DOHH2 (cell line): ENCODE results near the gene PAK5.

Source experiments
- H3F3A ChIP-seq: fragments of 200-600 bp; sonication (generic), shearing (Covaris generic); 2 replicates; pipeline ENCODE4 v1.6.0; 2016; ENCODE audit warnings: antibody characterized with exemption, mild to moderate bottlenecking; ENCODE audit not compliant: control insufficient read depth, insufficient read depth
- H3K27ac ChIP-seq: fragments of 200-600 bp; sonication (generic); 2 replicates; pipeline ENCODE4 v1.5.1; 2014; ENCODE audit warnings: low read depth, mild to moderate bottlenecking, low read length, moderate library complexity
- H3K27me3 ChIP-seq: fragments of 200-600 bp; sonication (generic); 2 replicates; pipeline ENCODE4 v1.6.1; 2014; ENCODE audit warnings: mild to moderate bottlenecking, low read length, mixed read lengths; ENCODE audit not compliant: control insufficient read depth
- H3K36me3 ChIP-seq: fragments of 200-600 bp; sonication (generic); 2 replicates; pipeline ENCODE4 v1.6.1; 2014; ENCODE audit warnings: mild to moderate bottlenecking, low read length, moderate library complexity, mixed read lengths; ENCODE audit not compliant: control insufficient read depth
- H3K4me1 ChIP-seq: fragments of 200-600 bp; sonication (generic); 2 replicates; pipeline ENCODE4 v1.6.1; 2014; ENCODE audit warnings: mild to moderate bottlenecking, low read length, mixed read lengths; ENCODE audit not compliant: control insufficient read depth
- H3K4me2 ChIP-seq: fragments of 200-600 bp; sonication (generic); 2 replicates; pipeline ENCODE4 v1.6.0; 2014; ENCODE audit warnings: mild to moderate bottlenecking, low read length, moderate library complexity
- H3K4me3 ChIP-seq: fragments of 200-600 bp; sonication (generic); 2 replicates; pipeline ENCODE4 v1.5.1; 2014; ENCODE audit warnings: mild to moderate bottlenecking, low read length, mixed read lengths
- H3K79me2 ChIP-seq: fragments of 200-600 bp; sonication (generic); 2 replicates; pipeline ENCODE4 v1.6.1; 2014; ENCODE audit warnings: mild to moderate bottlenecking, low read length, mixed read lengths; ENCODE audit not compliant: control insufficient read depth
- H3K9me2 ChIP-seq: fragments of 200-600 bp; sonication (generic); replicated peaks from 2 replicates; pipeline ENCODE4 v1.6.1; 2014; ENCODE audit warnings: mild to moderate bottlenecking, low read length, mixed read lengths; ENCODE audit not compliant: control insufficient read depth
- H3K9me3 ChIP-seq: fragments of 200-600 bp; sonication (generic); 2 replicates; pipeline ENCODE4 v1.6.1; 2014; ENCODE audit warnings: antibody characterized with exemption, low read length, mixed read lengths; ENCODE audit not compliant: control insufficient read depth, insufficient read depth
- H4K20me1 ChIP-seq: fragments of 200-600 bp; sonication (generic); 2 replicates; pipeline ENCODE4 v1.6.0; 2014; ENCODE audit warnings: low read depth, mild to moderate bottlenecking, antibody characterized with exemption, low read length, moderate library complexity; ENCODE audit not compliant: control insufficient read depth, insufficient read depth
- CTCF ChIP-seq: fragments of 200-600 bp; sonication (generic); IDR thresholded peaks from one replicate; pipeline ENCODE4 v1.5.1; 2014; ENCODE audit warnings: antibody characterized with exemption, mild to moderate bottlenecking, low read depth, low read length; ENCODE audit not compliant: poor library complexity, severe bottlenecking
- EZH2phosphoT487 ChIP-seq: fragments of 200-600 bp; sonication (generic); IDR thresholded peaks from 2 replicates; pipeline ENCODE4 v1.6.1; 2017; ENCODE audit warnings: borderline replicate concordance, mild to moderate bottlenecking, antibody characterized with exemption, low read length, moderate library complexity, mixed read lengths

Gene PAK5

GRCh38 chr20:9543214-9543613 lies 295.7 kb downstream of the PAK5 start:
- H3K27ac ChIP-seq: no peak overlapping the region
- no peaks in the 10 kb centered on the region for H3K9me2 ChIP-seq
- H3F3A ChIP-seq: no peaks in the 10 kb centered on the region
- H4K20me1 ChIP-seq: no peaks in the 10 kb centered on the region
- H3K4me1 ChIP-seq: no peaks in the 10 kb centered on the region
- no peaks in the 10 kb centered on the region for H3K27me3 ChIP-seq
- H3K36me3 ChIP-seq: no peaks in the 10 kb centered on the region
- H3K79me2 ChIP-seq: no peaks in the 10 kb centered on the region
- TF ChIP-seq CTCF (no peak), EZH2phosphoT487 (no peak)
- H3K4me3 ChIP-seq: no peak overlapping the region
- no peaks in the 10 kb centered on the region for H3K9me3 ChIP-seq
- H3K4me2 ChIP-seq: no peak overlapping the region

GRCh38 chr20:9535449-9535848 lies 303.4 kb downstream of the PAK5 start:
- H3K79me2 ChIP-seq: no peaks in the 10 kb centered on the region
- no peak overlapping the region for H3K4me3 ChIP-seq
- no peak overlapping the region for H3K4me2 ChIP-seq
- no peak overlapping the region for H3K27ac ChIP-seq
- H3K4me1 ChIP-seq: no peaks in the 10 kb centered on the region
- TF ChIP-seq EZH2phosphoT487: no peak
- TF ChIP-seq CTCF: no peak
- no peaks in the 10 kb centered on the region for H3K9me3 ChIP-seq
- H4K20me1 ChIP-seq: no peaks in the 10 kb centered on the region
- H3K36me3 ChIP-seq: no peaks in the 10 kb centered on the region
- no peaks in the 10 kb centered on the region for H3K9me2 ChIP-seq
- no peaks in the 10 kb centered on the region for H3F3A ChIP-seq
- no peaks in the 10 kb centered on the region for H3K27me3 ChIP-seq

GRCh38 chr20:9534025-9534424 lies 304.9 kb downstream of the PAK5 start:
- no peaks in the 10 kb centered on the region for H3K36me3 ChIP-seq
- H3F3A ChIP-seq: no peaks in the 10 kb centered on the region
- no peaks in the 10 kb centered on the region for H4K20me1 ChIP-seq
- TF ChIP-seq CTCF (no peak), EZH2phosphoT487 (no peak)
- H3K9me3 ChIP-seq: no peaks in the 10 kb centered on the region
- no peaks in the 10 kb centered on the region for H3K4me1 ChIP-seq
- H3K9me2 ChIP-seq: no peaks in the 10 kb centered on the region
- no peak overlapping the region for H3K4me3 ChIP-seq
- H3K27ac ChIP-seq: no peak overlapping the region
- H3K27me3 ChIP-seq: no peaks in the 10 kb centered on the region
- no peak overlapping the region for H3K4me2 ChIP-seq
- H3K79me2 ChIP-seq: no peaks in the 10 kb centered on the region
